Tibial nerve (tissue), 4 donors: ENCODE data around the gene GTF3C1. TPM values are rescaled to one million over a fixed set of nuclear protein-coding genes. Genes with fewer than 3 reads are reported as not detected.
A peak's percentile ranks its signal among the peaks of the same experiment; 100 is the strongest.
"Not testable (repeated sequence)": the region's sequence is repeated elsewhere in the genome, so short reads cannot be mapped to it uniquely, and the experiment has no call there.

Experiments used
- DNase-seq, 2 donors: peaks; one replicate each; pipeline ENCODE4 v3.0.0-alpha.2; 2019; ENCODE audit warnings: low spot score in 2 of 2
- H3K27ac ChIP-seq, 4 donors: fragments of 200-600 bp; sonication (generic) in 3 of 4; one replicate each; pipeline ENCODE4 v1.5.1; 2017 to 2019; ENCODE audit warnings: mild to moderate bottlenecking in 1 of 4
- H3K27me3 ChIP-seq, 2 donors: fragments of 200-600 bp; sonication (generic) in 1 of 2; one replicate each; pipeline versions ENCODE4 v1.5.1 to v1.6.0; 2017 to 2019
- H3K36me3 ChIP-seq, 3 donors: fragments of 200-600 bp; sonication (generic); one replicate each; pipeline ENCODE4 v1.5.1; 2018 to 2019
- H3K4me1 ChIP-seq, 4 donors: fragments of 200-600 bp; sonication (generic) in 3 of 4; one replicate each; pipeline ENCODE4 v1.5.1; 2017 to 2019
- H3K4me3 ChIP-seq, 4 donors: fragments of 200-600 bp; sonication (generic) in 3 of 4; one replicate each; pipeline ENCODE4 v1.5.1; 2017 to 2019; ENCODE audit warnings: mild to moderate bottlenecking in 1 of 4, moderate library complexity in 1 of 4
- H3K9me3 ChIP-seq, 4 donors: fragments of 200-600 bp; sonication (generic) in 3 of 4; one replicate each; pipeline ENCODE4 v1.5.1; 2017 to 2019
- CTCF ChIP-seq, 5 experiments: fragments of 200-600 bp in 3 of 5; fragments of 450-650 bp in 2 of 5; sonication (generic) in 3 of 5; IDR thresholded peaks; one replicate each; pipeline ENCODE4 v1.5.1; 2016 to 2019; ENCODE audit warnings: antibody characterized with exemption in 5 of 5, mild to moderate bottlenecking in 3 of 5, moderate library complexity in 2 of 5
- EP300 ChIP-seq, 2 donors: sonication (generic); formaldehyde crosslinking; IDR thresholded peaks; one replicate each; pipeline ENCODE4 v1.6.1; 2017; ENCODE audit warnings: antibody characterized with exemption in 2 of 2, mild to moderate bottlenecking in 1 of 2
- POLR2A ChIP-seq, 2 donors: fragments of 450-650 bp; IDR thresholded peaks; one replicate each; pipeline ENCODE4 v1.6.1; 2017; ENCODE audit warnings: antibody characterized with exemption in 2 of 2, mild to moderate bottlenecking in 2 of 2, moderate library complexity in 2 of 2
- WGBS, 2 donors: methylation state at CpG; one replicate each; pipeline ENCODE4 v1.1.5; 2018; 5-methylcytosine and 5-hydroxymethylcytosine counted together
- total RNA-seq, 4 donors: library from RNA; depleted of rRNA; stranded (reverse); fragments of >200 nt; gene quantifications; one replicate each; pipeline ENCODE4 v1.1.0, GENCODE V29; 2016

GTF3C1 gene
- total RNA-seq, 4 donors from 2014 or later, result 66.7 to 92.4 (median 69.9) TPM

- Histone ChIP-seq H3K9me3 (no peaks in the 10 kb centered on the region), H3K4me1 (peaks cover 0 to 36% (median 0%) of the 10 kb centered on the region in 4 donors), H3K36me3 (peaks cover 0 to 72% (median 14%) of the 10 kb centered on the region in 3 donors), H3K4me3 (no peak overlapping the region), H3K27ac (peak overlapping the region in 1 of 4 donors; percentile 34), H3K27me3 (no peaks in the 10 kb centered on the region)
- TF ChIP-seq CTCF (IDR thresholded peaks at IDR 0.05), result no peak
- no peak for TF ChIP-seq POLR2A (IDR thresholded peaks at IDR 0.05)
- TF ChIP-seq EP300 (IDR thresholded peaks at IDR 0.05), result no peak
- DNase-seq, result no peak
- 72 to 76% methylated on average over 10 to 17 of the region's 20 CpGs for WGBS, 2 donors
Observed at GRCh38 chr16:27460663-27461482, 88.8 kb downstream of the GTF3C1 start.

GRCh38 chr16:27460213-27460612 lies 89.5 kb downstream of the GTF3C1 start:
- no peak for DNase-seq
- Histone ChIP-seq H3K9me3 (no peaks in the 10 kb centered on the region), H3K27me3 (no peaks in the 10 kb centered on the region), H3K4me3 (no peak overlapping the region), H3K4me1 (peaks cover 0 to 42% (median 0%) of the 10 kb centered on the region in 4 donors), H3K27ac (peak overlapping the region in 1 of 4 donors; percentile 23), H3K36me3 (peaks cover 0 to 65% (median 11%) of the 10 kb centered on the region in 3 donors)
- TF ChIP-seq POLR2A (IDR thresholded peaks at IDR 0.05) (no peak), CTCF (IDR thresholded peaks at IDR 0.05) (no peak), EP300 (IDR thresholded peaks at IDR 0.05) (no peak)
- 64 to 76% methylated on average over 4 of the region's 4 CpGs for WGBS, 2 donors

- Histone ChIP-seq H3K36me3 (peaks cover 0 to 55% (median 4%) of the 10 kb centered on the region in 3 donors), H3K4me3 (no peak overlapping the region), H3K27me3 (no peaks in the 10 kb centered on the region), H3K4me1 (peaks cover 0 to 42% (median 0%) of the 10 kb centered on the region in 4 donors), H3K9me3 (no peaks in the 10 kb centered on the region), H3K27ac (no peak overlapping the region)
- TF ChIP-seq CTCF (IDR thresholded peaks at IDR 0.05), result no peak
- TF ChIP-seq EP300 (IDR thresholded peaks at IDR 0.05), result no peak
- no peak for TF ChIP-seq POLR2A (IDR thresholded peaks at IDR 0.05)
- no peak for DNase-seq
- 83 to 85% methylated on average over 5 of the region's 5 CpGs for WGBS, 2 donors
Observed at GRCh38 chr16:27458987-27459688, 90.6 kb downstream of the GTF3C1 start.

GRCh38 chr16:27458258-27458657 lies 91.5 kb downstream of the GTF3C1 start:
- Histone ChIP-seq H3K9me3 (no peaks in the 10 kb centered on the region), H3K36me3 (peaks cover 0 to 46% (median 0%) of the 10 kb centered on the region in 3 donors), H3K27me3 (no peaks in the 10 kb centered on the region), H3K4me3 (no peak overlapping the region), H3K27ac (no peak overlapping the region), H3K4me1 (peaks cover 0 to 42% (median 0%) of the 10 kb centered on the region in 4 donors)
- DNase-seq, result no peak
- no peak for TF ChIP-seq CTCF (IDR thresholded peaks at IDR 0.05)
- 57 to 64% methylated on average over 5 of the region's 5 CpGs for WGBS, 2 donors

- DNase-seq, result not testable (repeated sequence)
- WGBS, 2 donors, result 87 to 93% methylated on average over 17 of the region's 17 CpGs
Observed at GRCh38 chr16:27457605-27457900, 92.2 kb downstream of the GTF3C1 start.

More at GRCh38 chr16:27457605-27457900, 92.2 kb downstream of the GTF3C1 start:
- H3K27ac ChIP-seq, H3K27me3 ChIP-seq, H3K4me3 ChIP-seq, H3K9me3 ChIP-seq: not testable (repeated sequence)
- H3K4me1 ChIP-seq, result peaks cover 0 to 40% (median 0%) of the 10 kb centered on the region in 4 donors
- peaks cover 0 to 39% (median 0%) of the 10 kb centered on the region in 3 donors for H3K36me3 ChIP-seq
